Nephron progenitor cell (in vitro differentiated cells): ENCODE data around the gene GRAP.

Experiments used
- DNase-seq: peaks from one replicate; pipeline ENCODE4 v3.0.0; 2021
- H3K27ac Mint-ChIP-seq: 2 replicates; pipeline ENCODE4 v1.8.0; 2021; ENCODE audit warnings: mild to moderate bottlenecking, moderate library complexity, mixed read lengths
- H3K27me3 Mint-ChIP-seq: 2 replicates; pipeline ENCODE4 v1.8.0; 2021; ENCODE audit warnings: mild to moderate bottlenecking, low read depth, mixed read lengths; ENCODE audit not compliant: poor library complexity
- H3K36me3 Mint-ChIP-seq: 2 replicates; pipeline ENCODE4 v1.8.0; 2021; ENCODE audit warnings: low read depth, mixed read lengths
- H3K4me1 Mint-ChIP-seq: 2 replicates; pipeline ENCODE4 v1.8.0; 2021; ENCODE audit warnings: mixed read lengths
- H3K4me3 Mint-ChIP-seq: 2 replicates; pipeline ENCODE4 v1.8.0; 2021; ENCODE audit warnings: mild to moderate bottlenecking, moderate library complexity, mixed read lengths
- H3K9me3 Mint-ChIP-seq: 2 replicates; pipeline ENCODE4 v1.8.0; 2021; ENCODE audit warnings: mild to moderate bottlenecking, moderate library complexity, mixed read lengths
- TF ChIP-seq, protein P1 (sequence below): fragments of 200-600 bp; sonication (generic); IDR thresholded peaks from 2 replicates; pipeline ENCODE4 v1.5.0; 2021; ENCODE audit warnings: antibody characterized with exemption

Gene GRAP

DNA sequence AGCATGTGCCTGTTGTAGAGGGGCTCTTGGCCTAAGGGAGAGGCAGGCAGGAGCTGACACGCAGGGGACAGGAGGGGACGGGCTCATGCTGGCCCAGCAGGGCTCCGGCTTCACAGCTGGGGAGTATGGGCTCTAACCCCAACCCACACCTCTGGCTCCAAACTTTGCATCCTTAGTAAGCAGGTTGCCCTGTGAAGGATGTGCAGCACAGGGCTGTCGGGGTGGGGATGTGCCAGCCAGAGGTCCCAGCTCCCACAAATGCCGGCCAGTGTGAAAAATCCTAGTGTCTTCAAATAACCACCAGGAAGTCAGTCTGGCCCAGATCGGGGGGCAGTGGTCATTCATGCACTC is 28.2 kb downstream of the GRAP start:
- no peak for DNase-seq
- Mint-ChIP-seq H3K27me3 (peaks cover 7% of the 10 kb centered on the region), H3K9me3 (no peaks in the 10 kb centered on the region), H3K4me1 (peaks cover 30% of the 10 kb centered on the region), H3K4me3 (no peak overlapping the region), H3K36me3 (no peaks in the 10 kb centered on the region), H3K27ac (no peak overlapping the region)
- TF ChIP-seq, protein P1, sequence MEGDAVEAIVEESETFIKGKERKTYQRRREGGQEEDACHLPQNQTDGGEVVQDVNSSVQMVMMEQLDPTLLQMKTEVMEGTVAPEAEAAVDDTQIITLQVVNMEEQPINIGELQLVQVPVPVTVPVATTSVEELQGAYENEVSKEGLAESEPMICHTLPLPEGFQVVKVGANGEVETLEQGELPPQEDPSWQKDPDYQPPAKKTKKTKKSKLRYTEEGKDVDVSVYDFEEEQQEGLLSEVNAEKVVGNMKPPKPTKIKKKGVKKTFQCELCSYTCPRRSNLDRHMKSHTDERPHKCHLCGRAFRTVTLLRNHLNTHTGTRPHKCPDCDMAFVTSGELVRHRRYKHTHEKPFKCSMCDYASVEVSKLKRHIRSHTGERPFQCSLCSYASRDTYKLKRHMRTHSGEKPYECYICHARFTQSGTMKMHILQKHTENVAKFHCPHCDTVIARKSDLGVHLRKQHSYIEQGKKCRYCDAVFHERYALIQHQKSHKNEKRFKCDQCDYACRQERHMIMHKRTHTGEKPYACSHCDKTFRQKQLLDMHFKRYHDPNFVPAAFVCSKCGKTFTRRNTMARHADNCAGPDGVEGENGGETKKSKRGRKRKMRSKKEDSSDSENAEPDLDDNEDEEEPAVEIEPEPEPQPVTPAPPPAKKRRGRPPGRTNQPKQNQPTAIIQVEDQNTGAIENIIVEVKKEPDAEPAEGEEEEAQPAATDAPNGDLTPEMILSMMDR = no peak

DNA sequence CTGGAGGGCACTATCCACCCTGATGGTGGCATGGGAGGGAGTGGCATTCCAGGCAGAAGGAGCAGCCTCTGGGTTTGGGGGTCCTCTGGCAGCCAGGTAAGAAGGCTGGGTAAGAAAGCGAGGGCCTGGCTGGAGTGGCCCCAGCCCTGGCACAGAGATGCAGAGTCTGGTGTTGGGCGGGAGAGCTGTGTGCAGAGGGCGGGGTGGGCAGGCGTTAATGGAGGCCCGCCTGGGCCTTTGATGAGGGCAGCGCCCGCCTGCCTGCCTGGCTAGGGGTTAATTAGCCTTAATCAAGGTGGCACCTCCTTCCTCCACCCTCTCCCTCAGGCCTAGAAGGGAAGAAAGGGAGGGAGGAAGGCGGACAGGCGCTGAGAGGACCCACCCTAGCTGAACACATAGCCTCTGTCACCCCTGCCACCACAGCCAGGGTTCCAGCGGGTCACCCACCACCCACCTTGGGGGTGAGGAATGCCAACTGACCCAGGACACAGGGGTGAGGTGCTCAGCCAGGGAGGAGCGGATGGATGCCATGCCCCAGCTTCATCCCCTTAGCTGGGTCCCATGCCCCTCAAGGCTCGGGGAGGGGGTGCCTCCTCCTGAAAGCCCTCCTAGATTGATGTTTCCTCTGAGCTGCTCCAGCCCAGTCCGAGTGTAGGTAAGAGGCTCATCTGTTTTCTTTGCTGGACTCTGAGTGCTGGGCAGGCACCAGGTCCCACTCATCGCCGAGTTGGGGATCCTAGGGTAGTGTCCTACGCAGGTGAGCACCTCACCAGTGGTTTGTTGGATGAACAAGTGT is 28.8 kb downstream of the GRAP start:
- no peak overlapping the region for H3K4me3 Mint-ChIP-seq
- H3K4me1 Mint-ChIP-seq = peaks cover 30% of the 10 kb centered on the region
- no peaks in the 10 kb centered on the region for H3K9me3 Mint-ChIP-seq
- H3K27me3 Mint-ChIP-seq = peaks cover 7% of the 10 kb centered on the region
- no peaks in the 10 kb centered on the region for H3K36me3 Mint-ChIP-seq
- H3K27ac Mint-ChIP-seq = no peak overlapping the region
- TF ChIP-seq, protein P1 = no peak
- DNase-seq = no peak

DNA sequence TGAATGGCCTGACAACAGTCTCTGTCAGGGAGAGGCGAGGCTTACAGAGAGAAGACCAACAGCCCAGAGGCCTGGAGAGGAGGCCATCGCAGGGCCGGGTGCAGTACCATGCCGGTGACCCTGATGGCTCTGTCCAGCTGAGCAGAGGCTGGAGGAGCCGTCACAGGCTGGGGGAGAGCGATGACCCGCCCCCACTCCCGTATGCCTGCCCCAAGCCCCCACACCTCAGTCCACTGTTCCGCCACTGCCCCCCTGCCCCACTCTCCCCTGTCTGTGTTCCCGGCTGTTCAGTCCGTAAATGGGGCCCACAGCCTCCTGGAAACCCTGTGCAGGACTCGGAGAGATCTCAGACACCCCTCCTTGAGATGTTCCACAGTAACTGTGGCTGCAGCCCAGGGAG is 29.4 kb downstream of the GRAP start:
- H3K4me1 Mint-ChIP-seq = peaks cover 27% of the 10 kb centered on the region
- no peak overlapping the region for H3K27ac Mint-ChIP-seq
- TF ChIP-seq, protein P1 = no peak
- DNase-seq = no peak
- H3K9me3 Mint-ChIP-seq = no peaks in the 10 kb centered on the region
- peaks cover 7% of the 10 kb centered on the region for H3K27me3 Mint-ChIP-seq
- no peak overlapping the region for H3K4me3 Mint-ChIP-seq
- no peaks in the 10 kb centered on the region for H3K36me3 Mint-ChIP-seq

DNA sequence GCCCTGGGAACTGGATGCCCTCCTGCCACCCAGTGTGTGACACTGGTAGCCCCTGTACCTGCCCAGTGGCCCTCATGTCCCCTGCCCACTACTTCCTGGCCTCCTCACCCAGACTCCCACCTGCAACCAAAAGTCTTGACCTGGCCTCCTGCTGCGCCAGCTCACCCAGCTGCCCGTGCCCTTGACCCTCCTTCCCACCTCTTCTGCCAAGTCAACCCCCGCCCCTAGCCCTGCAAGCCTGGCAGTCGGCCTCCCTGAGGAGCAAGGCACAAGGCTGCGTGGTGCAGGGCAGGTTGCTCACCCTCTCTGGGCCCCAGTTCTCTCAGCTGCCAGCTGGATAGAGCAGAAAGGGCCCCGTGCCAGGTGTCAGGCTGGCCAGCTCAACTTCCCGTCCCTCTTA is 29.9 kb downstream of the GRAP start:
- Mint-ChIP-seq H3K36me3 (no peaks in the 10 kb centered on the region), H3K4me1 (peaks cover 32% of the 10 kb centered on the region), H3K9me3 (no peaks in the 10 kb centered on the region), H3K27ac (no peak overlapping the region), H3K27me3 (peaks cover 7% of the 10 kb centered on the region), H3K4me3 (no peak overlapping the region)
- no peak for DNase-seq
- TF ChIP-seq, protein P1 = no peak

DNA sequence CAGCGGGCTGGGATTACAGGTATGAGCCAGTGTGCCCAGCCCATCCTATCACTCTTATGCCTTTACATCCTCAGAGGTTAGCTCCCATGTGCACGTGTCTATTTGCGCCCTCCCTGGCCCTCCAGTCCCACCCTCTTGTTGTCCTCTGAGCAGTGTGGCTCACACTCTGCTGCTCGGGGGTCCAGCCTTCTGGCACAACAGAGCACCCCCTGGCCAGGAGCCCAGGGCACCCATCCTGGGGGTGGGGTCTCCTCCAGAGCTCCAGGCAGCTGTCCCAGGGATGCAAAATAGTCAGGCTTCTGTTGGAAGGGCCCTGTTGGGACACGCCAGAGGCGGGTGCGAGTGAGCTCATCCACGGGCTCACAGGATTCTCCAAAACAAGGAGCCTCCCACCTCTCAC is 30.5 kb downstream of the GRAP start:
- peaks cover 7% of the 10 kb centered on the region for H3K27me3 Mint-ChIP-seq
- peaks cover 35% of the 10 kb centered on the region for H3K4me1 Mint-ChIP-seq
- H3K4me3 Mint-ChIP-seq = no peak overlapping the region
- no peaks in the 10 kb centered on the region for H3K36me3 Mint-ChIP-seq
- no peaks in the 10 kb centered on the region for H3K9me3 Mint-ChIP-seq
- no peak for DNase-seq
- no peak overlapping the region for H3K27ac Mint-ChIP-seq
- TF ChIP-seq, protein P1 = no peak

DNA sequence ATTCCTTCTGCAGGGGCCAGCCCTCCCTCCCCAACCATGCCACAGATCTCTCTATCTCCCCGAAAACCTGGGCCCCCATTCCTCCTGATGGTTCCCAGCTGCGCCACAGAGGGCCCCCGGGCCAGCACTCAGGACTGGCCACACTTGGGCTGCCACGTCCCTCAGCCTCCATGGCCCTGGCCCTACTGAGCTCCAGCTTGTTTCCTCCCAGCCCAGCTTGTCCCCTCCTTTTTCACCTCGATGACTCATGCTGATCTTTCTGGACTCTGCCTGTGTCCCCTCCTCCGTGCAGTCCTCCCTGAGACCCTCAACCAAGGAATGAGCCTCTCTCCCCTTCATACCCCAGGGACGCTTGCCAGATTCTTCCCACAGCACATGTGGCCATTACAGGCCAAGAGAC is 31.3 kb downstream of the GRAP start:
- no peaks in the 10 kb centered on the region for H3K9me3 Mint-ChIP-seq
- peaks cover 7% of the 10 kb centered on the region for H3K27me3 Mint-ChIP-seq
- H3K27ac Mint-ChIP-seq = no peak overlapping the region
- TF ChIP-seq, protein P1 = no peak
- H3K4me3 Mint-ChIP-seq = peak overlapping the region; percentile 19
- H3K4me1 Mint-ChIP-seq = peaks cover 42% of the 10 kb centered on the region
- no peak for DNase-seq
- no peaks in the 10 kb centered on the region for H3K36me3 Mint-ChIP-seq
